A549 (cell line): ENCODE results near the gene SFXN1. TPM values are rescaled to one million over a fixed set of nuclear protein-coding genes. Genes with fewer than 3 reads are reported as not detected.

ENCODE experiments used
- ATAC-seq, 2 experiments: fragments of 200-7000 bp in 1 of 2; fragments of >200 bp in 1 of 2; cut with Nextera tagmentation in 1 of 2; cut with Tn5 transposase in 1 of 2; 3 replicates each; pipeline versions ENCODE4 v1.8.0 to v1.9.1; 2018 to 2020; ENCODE audit warnings: mild to moderate bottlenecking in 1 of 2, moderate library complexity in 1 of 2
- CTCF ChIA-PET: fragments of 300-600 bp; sonication (Branson Sonifier 250); formaldehyde crosslinking; extraction: SDS; loops from one replicate; lab custom pipeline; 2021; ENCODE audit warnings: antibody characterized with exemption, inconsistent platforms; lab: Yijun Ruan, JAX
- POLR2A ChIA-PET: fragments of 350-600 bp; formaldehyde crosslinking; extraction: SDS; loops from one replicate; lab custom pipeline; 2021; ENCODE audit warnings: antibody characterized with exemption, inconsistent platforms; lab: Yijun Ruan, JAX
- DNase-seq, 2 experiments: peaks; one replicate each; pipeline versions ENCODE4 v3.0.0 to v3.0.0-alpha.2; 2011 to 2016; ENCODE audit warnings: low read depth in 1 of 2, low spot score in 1 of 2
- FAIRE-seq: peaks from 2 replicates; lab custom pipeline; 2011; peaks lifted over from hg19 to GRCh38; lab: Jason Lieb, UNC
- H3K27ac ChIP-seq, 2 experiments: fragments of >200 bp; sonication (Bioruptor Twin); formaldehyde crosslinking; 3 replicates each; pipeline ENCODE4 v1.5.1; 2016 to 2017
- H3K4me1 ChIP-seq: fragments of >200 bp; sonication (Bioruptor Twin); formaldehyde crosslinking; 3 replicates; pipeline ENCODE4 v1.6.1; 2016
- H3K4me2 ChIP-seq: fragments of >200 bp; sonication (Bioruptor Twin); formaldehyde crosslinking; 3 replicates; pipeline ENCODE4 v1.6.1; 2016
- H3K4me3 ChIP-seq: fragments of >200 bp; sonication (Bioruptor Twin); formaldehyde crosslinking; 3 replicates; pipeline ENCODE4 v1.5.1; 2016
- H3K9me3 ChIP-seq: fragments of >200 bp; sonication (Bioruptor Twin); formaldehyde crosslinking; 3 replicates; pipeline ENCODE4 v1.6.1; 2016
- BHLHE40 ChIP-seq: IDR thresholded peaks from 2 replicates; pipeline ENCODE4 v1.6.1; 2012; ENCODE audit warnings: low read depth, low read length, inconsistent platforms
- CBX2 ChIP-seq: fragments of 200-600 bp; sonication (generic); IDR thresholded peaks from 2 replicates; pipeline ENCODE4 v1.6.1; 2016; ENCODE audit warnings: low read depth, mild to moderate bottlenecking, borderline replicate concordance
- CBX8 ChIP-seq: fragments of 200-600 bp; sonication (generic); IDR thresholded peaks from 2 replicates; pipeline ENCODE4 v1.6.1; 2016
- CEBPB ChIP-seq, 2 experiments: fragments of >200 bp in 1 of 2; sonication (Bioruptor Twin) in 1 of 2; formaldehyde crosslinking in 1 of 2; IDR thresholded peaks; 2 replicates each; pipeline ENCODE4 v1.6.1; 2012 to 2016
- CTCF ChIP-seq: fragments of >200 bp; sonication (Bioruptor Twin); formaldehyde crosslinking; IDR thresholded peaks from 3 replicates; pipeline ENCODE4 v1.5.1; 2016
- EHF ChIP-seq: fragments of 250-450 bp; sonication (Bioruptor Pico); IDR thresholded peaks from 2 replicates; pipeline ENCODE4 v1.5.0; 2020; ENCODE audit warnings: mild to moderate bottlenecking
- EHMT2 ChIP-seq: fragments of 200-600 bp; sonication (generic); IDR thresholded peaks from 2 replicates; pipeline ENCODE4 v1.6.1; 2016; ENCODE audit warnings: antibody characterized with exemption, low read depth, mild to moderate bottlenecking, moderate library complexity
- ELK1 ChIP-seq: fragments of 150-350 bp; IDR thresholded peaks from 2 replicates; pipeline ENCODE4 v1.6.1; 2014; ENCODE audit warnings: low read depth, mild to moderate bottlenecking, low read length
- FOSB ChIP-seq: fragments of 250-450 bp; sonication (Bioruptor Pico); IDR thresholded peaks from 2 replicates; pipeline ENCODE4 v1.5.0; 2020; ENCODE audit warnings: mild to moderate bottlenecking, moderate library complexity
- HEYL ChIP-seq: fragments of 250-450 bp; sonication (Bioruptor Pico); IDR thresholded peaks from 2 replicates; pipeline ENCODE4 v1.8.0; 2021; ENCODE audit warnings: mild to moderate bottlenecking, moderate library complexity
- HOXA7 ChIP-seq: fragments of 250-450 bp; sonication (Bioruptor Pico); IDR thresholded peaks from 2 replicates; pipeline ENCODE4 v1.5.0; 2020; ENCODE audit warnings: mild to moderate bottlenecking, moderate library complexity
- JUNB ChIP-seq: fragments of >200 bp; sonication (Bioruptor Twin); formaldehyde crosslinking; IDR thresholded peaks from 2 replicates; pipeline ENCODE4 v1.6.1; 2016
- KDM1A ChIP-seq: fragments of 200-600 bp; sonication (generic); IDR thresholded peaks from 2 replicates; pipeline ENCODE4 v1.6.1; 2016; ENCODE audit warnings: low read depth, mild to moderate bottlenecking
- NPAS2 ChIP-seq: fragments of 250-450 bp; sonication (Bioruptor Pico); IDR thresholded peaks from 2 replicates; pipeline ENCODE4 v1.8.0; 2022; ENCODE audit warnings: mild to moderate bottlenecking, moderate library complexity, borderline replicate concordance
- POLR2A ChIP-seq: IDR thresholded peaks from 2 replicates; pipeline ENCODE4 v1.6.1; 2012; ENCODE audit warnings: mild to moderate bottlenecking, low read length
- RAD21 ChIP-seq, 2 experiments: fragments of >200 bp in 1 of 2; sonication (Bioruptor Twin) in 1 of 2; formaldehyde crosslinking in 1 of 2; IDR thresholded peaks in 1 of 2; conservative IDR thresholded peaks in 1 of 2; 2 replicates in 1 of 2; 3 replicates in 1 of 2; pipeline ENCODE4 v1.6.1; 2012 to 2018; ENCODE audit warnings: inconsistent platforms in 1 of 2
- RARB ChIP-seq: fragments of 250-450 bp; sonication (Bioruptor Pico); IDR thresholded peaks from 2 replicates; pipeline ENCODE4 v1.8.0; 2021; ENCODE audit warnings: mild to moderate bottlenecking, moderate library complexity
- TFCP2L1 ChIP-seq: fragments of 250-450 bp; sonication (Bioruptor Pico); IDR thresholded peaks from 2 replicates; pipeline ENCODE4 v1.5.0; 2021; ENCODE audit warnings: mild to moderate bottlenecking
- USF2 ChIP-seq: fragments of 450-650 bp; IDR thresholded peaks from 2 replicates; pipeline ENCODE4 v1.6.1; 2014; ENCODE audit warnings: antibody characterized with exemption
- ZC3H11A ChIP-seq: fragments of 450-650 bp; IDR thresholded peaks from 2 replicates; pipeline ENCODE4 v1.6.1; 2014; ENCODE audit warnings: antibody characterized with exemption, mild to moderate bottlenecking
- WGBS: methylation state at CpG from one replicate; pipeline ENCODE4 v1.1.6; 2017; ENCODE audit errors: missing lambda C conversion rate; 5-methylcytosine and 5-hydroxymethylcytosine counted together
- polyA plus RNA-seq, 4 experiments: library from polyadenylated mRNA; depleted of rRNA in 3 of 4; stranded (reverse); fragments of >200 nt; fragmentation: RNase III in 1 of 4; extraction: RNeasy Plus Mini Kit Qiagen cat#74134 plus additional on column Dnase treatment in 1 of 4; gene quantifications; 2 replicates in 3 of 4; 3 replicates in 1 of 4; pipeline ENCODE4 v1.2.3, GENCODE V29; 2011 to 2017
- TF ChIP-seq, protein P1 (sequence below): fragments of 250-450 bp; sonication (Bioruptor Pico); IDR thresholded peaks from 2 replicates; pipeline ENCODE4 v1.5.0; 2020; ENCODE audit warnings: low read depth, mild to moderate bottlenecking, moderate library complexity

The SFXN1 gene
- polyA plus RNA-seq, 2 of the 4 experiments (the other 2 are of a cell fraction), result 79.6 to 190 TPM

DNA sequence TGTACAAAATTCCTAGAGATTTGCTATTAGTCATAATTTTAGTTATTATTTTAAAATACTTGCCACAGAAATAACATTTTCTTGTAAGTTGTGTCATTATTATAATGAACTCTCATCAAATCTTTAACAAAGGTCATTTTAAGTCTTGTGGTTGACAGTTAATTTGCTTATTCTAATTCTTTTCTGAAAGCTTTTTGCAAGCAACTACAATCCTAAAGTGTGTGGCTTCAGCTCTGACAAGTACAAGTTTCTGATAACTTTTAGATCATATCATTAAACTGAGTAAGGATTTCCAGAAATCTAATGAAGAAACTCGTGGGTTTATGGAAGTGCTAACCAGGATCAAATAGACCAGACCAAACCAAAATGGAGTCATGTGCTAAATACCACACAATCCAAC lies 86.4 kb downstream of the SFXN1 start:
- FAIRE-seq (no peak), ATAC-seq (no peak), DNase-seq (no peak)
- POLR2A ChIA-PET, result no interaction called here
- H3K4me3 ChIP-seq, result no peak overlapping the region
- H3K27ac ChIP-seq, result no peak overlapping the region
- no peaks in the 10 kb centered on the region for H3K9me3 ChIP-seq
- 0% methylated on average over 1 of the region's 1 CpG for WGBS
- H3K4me1 ChIP-seq, result no peaks in the 10 kb centered on the region
- CTCF ChIA-PET, result interaction anchor here (2.3 kb wide), 1 partner anchor 31 kb away, joined by 6 read pairs; no protein-coding TSS in a partner anchor
- TF ChIP-seq ZC3H11A (no peak), EHMT2 (no peak), JUNB (no peak), POLR2A (no peak), USF2 (no peak), CTCF (no peak), HEYL (CRISPR knock-in tag) (no peak), BHLHE40 (no peak), CEBPB (IDR thresholded peaks at IDR 0.05) (no peak)
- TF ChIP-seq, protein P1, sequence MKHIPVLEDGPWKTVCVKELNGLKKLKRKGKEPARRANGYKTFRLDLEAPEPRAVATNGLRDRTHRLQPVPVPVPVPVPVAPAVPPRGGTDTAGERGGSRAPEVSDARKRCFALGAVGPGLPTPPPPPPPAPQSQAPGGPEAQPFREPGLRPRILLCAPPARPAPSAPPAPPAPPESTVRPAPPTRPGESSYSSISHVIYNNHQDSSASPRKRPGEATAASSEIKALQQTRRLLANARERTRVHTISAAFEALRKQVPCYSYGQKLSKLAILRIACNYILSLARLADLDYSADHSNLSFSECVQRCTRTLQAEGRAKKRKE (CRISPR knock-in tag), result no peak
- H3K4me2 ChIP-seq, result no peak overlapping the region

- H3K4me1 ChIP-seq, result no peaks in the 10 kb centered on the region
- CTCF ChIA-PET, result interaction anchor here (1.3 to 2.9 kb wide), 2 partner anchors 11 to 152 kb away, joined by 4 to 9 read pairs; no protein-coding TSS in a partner anchor
- FAIRE-seq (no peak), DNase-seq (no peak), ATAC-seq (no peak)
- no peak overlapping the region for H3K27ac ChIP-seq
- no peak overlapping the region for H3K4me3 ChIP-seq
- POLR2A ChIA-PET, result no interaction called here
- no peaks in the 10 kb centered on the region for H3K9me3 ChIP-seq
- no peak overlapping the region for H3K4me2 ChIP-seq
- TF ChIP-seq ZC3H11A (no peak), HEYL (CRISPR knock-in tag) (no peak), NPAS2 (CRISPR knock-in tag) (no peak), ELK1 (no peak), CTCF (no peak), HOXA7 (no peak), TFCP2L1 (CRISPR knock-in tag) (no peak), RAD21 (conservative IDR thresholded peaks at IDR 0.05 in 1 of 2, IDR thresholded peaks at IDR 0.05 in 1 of 2) (no peak), CBX2 (no peak), FOSB (CRISPR knock-in tag) (no peak), BHLHE40 (no peak), CBX8 (no peak), RARB (CRISPR knock-in tag) (no peak), KDM1A (no peak), EHF (CRISPR knock-in tag) (no peak)
- 34% methylated on average over 2 of the region's 2 CpGs for WGBS
These were observed 88.3 kb downstream of the SFXN1 start for GRCh38 chr5:175566697-175567096.
